Dermis blood vessel endothelial cell (primary cell): ENCODE results near the gene PPP1R1C. TPM values are rescaled to one million over a fixed set of nuclear protein-coding genes. Genes with fewer than 3 reads are reported as not detected.
"Not testable (repeated sequence)": the region's sequence is repeated elsewhere in the genome, so short reads cannot be mapped to it uniquely, and the experiment has no call there.

Experiments
- DNase-seq: peaks from one replicate; pipeline ENCODE4 v3.0.0; 2010
- total RNA-seq: library from RNA; depleted of rRNA; stranded (reverse); fragments of >200 nt; gene quantifications from 2 replicates; pipeline ENCODE4 v1.2.3, GENCODE V29; 2014

The PPP1R1C gene, protein sequence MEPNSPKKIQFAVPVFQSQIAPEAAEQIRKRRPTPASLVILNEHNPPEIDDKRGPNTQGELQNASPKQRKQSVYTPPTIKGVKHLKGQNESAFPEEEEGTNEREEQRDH
- 0.28 and 0.51 TPM in 2 replicates for total RNA-seq

DNA sequence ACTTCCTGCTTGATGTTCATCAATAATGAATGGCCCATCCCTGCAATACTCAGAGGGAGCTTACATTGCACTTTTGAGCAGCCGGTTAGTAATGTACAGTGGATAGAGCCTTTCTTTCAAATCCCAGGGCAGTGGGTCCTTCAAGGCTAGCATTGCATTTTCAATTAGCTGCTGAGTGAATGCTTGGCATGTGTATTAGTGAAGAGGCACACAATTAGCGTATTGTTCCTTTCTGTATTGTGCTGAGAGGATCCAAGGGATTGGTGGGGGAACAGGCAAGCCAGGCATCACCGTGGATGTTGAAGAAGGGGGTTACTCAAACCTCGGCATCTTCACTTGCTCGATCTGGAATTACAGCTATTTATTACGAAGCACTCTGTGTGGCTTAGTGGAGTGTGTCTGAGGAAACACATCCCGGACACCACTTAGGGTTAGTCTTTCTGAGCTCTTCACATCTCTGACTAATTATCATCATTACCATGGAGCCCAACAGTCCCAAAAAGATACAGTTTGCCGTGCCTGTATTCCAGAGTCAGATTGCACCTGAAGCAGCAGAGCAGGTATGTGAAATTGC lies at the start of gene PPP1R1C:
Gene PPP1R1C, plus strand, starts transcription at position 222 of the 574 bp plus-strand sequence. Its CDS starts 258 bp downstream, at position 480.
- no peak for DNase-seq

DNA sequence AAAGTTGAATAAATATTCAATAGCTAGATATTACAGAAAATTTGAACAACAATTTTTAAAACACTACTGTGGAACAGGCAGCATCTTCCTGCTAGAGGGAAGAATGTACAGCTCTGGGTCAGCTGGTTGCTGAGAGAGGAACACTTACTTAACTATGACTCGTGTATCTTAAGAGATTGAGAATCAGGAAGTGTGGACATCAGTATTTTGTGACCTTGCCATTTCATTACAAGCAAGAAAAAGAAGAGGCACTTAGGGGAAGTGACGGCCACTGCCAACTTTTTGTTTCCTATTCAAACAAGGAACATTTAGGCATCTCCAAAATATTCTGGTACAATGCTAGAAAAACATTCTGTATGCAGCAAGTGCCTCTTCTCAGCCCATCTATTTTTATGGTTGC lies 48.2 kb upstream of the PPP1R1C start:
- DNase-seq = peak; percentile 22

DNA sequence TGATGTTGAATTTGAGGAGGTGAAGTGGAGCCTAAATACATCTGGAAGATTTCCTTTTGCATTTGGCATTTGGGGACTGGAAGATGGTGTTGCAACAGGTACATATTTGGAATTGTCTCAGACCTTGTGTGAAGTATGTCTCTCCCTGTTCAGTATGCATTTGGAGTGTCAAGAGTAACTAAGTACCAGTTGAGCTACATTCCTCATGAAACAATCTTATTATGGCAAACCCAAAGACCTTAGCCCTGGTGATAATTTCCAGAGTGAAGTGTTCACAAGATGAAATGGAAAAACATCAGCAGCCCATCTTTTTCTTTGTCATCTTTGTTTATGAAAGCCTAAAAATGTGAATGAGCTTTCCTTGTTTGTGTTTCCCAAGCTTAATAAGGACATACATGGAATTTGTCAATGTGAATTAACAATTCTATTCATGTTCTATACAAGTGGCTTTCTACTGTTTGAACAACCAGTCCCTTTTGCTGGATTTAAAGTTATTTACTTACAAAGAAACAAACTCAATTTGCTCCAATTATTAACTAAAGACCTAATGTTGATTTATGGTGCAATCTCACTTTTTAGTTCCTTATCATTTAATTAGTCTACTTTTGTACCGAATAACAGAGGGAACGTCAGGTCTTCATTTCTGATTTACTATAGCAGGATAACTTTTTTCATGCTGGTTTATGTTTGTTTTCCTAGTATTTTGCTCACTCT lies 42.1 kb upstream of the PPP1R1C start:
- DNase-seq = no peak

DNA sequence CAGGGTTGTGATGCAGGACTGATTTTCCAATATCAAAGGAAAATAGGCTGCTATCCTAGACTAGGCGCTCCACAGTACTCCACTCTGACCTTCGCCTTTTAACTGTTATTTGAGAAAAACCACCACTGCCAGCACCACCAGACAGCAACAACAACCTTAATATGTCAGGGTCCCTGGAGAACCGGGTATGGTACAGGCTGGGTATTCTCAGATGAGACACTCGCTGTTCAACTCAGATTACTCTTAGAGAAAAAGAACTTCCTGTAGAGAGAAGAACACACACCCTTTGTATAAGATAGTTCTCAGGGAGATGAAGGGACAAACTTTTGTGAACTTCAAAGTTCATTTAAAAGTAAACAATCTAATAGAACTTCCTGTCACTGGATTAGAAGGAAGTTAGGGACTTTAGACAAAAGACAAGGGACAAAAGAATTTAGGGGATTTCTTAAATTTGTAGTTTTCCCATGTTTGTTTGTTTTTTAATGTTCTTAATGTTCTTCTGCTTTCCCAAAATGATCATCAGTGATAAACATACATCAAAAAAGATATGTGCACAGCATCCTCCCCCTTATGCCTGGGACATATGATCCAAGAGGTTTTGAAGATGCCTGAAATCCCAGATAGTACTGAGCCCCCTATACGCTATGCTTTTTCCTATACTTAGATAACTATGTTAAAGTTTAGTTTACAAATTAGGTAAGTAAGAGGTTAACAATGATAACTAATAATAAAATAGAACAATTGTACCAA lies 41.3 kb upstream of the PPP1R1C start:
- DNase-seq = no peak

DNA sequence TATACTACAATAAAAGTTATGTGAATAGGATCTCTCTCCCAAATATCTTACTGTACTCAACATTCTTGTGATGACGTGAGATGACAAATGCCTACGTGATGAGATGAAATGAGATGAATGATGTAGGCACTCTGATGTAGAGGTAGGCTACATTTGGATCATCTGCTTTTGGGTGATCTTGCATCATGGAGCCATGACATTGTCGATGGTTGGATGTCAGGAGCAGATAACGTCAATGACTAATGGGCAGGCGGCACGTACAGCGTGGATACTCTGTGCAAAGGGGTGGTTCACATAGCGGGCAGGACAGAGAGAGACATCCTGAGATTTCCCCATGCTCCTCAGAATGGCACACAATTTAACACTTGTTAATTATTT lies 40.8 kb upstream of the PPP1R1C start:
- DNase-seq = no peak

DNA sequence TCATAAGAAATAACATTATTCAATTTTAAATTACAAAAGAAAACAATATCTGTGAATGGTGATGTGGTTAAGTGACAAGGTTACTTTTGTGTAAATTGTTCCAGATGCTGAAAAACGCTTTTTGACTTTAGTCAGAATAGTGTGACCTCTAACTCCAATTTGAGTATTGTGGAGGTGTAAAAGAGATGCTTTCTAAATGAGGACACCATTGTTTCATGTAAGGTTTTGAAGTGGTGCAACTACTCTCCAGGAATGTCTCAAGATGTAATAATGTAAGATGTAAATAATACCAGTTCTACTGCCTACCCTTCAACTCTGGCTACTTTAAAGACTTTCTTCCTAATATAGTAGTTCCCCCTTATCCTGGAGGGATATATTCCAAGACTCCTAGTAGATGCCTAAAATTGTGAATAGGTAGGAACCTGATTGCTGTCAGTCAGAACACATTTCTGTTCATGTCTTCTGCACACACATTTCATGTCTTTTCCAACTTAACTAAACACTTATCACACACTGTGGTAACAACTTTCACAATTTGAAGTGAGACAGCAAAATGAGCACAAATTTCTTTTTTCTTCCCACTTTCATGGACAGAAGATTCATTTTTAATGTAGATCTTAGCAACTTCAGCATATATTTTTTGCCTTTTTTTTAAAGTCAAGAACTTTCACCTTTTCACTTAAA lies 39.1 kb upstream of the PPP1R1C start:
- DNase-seq = no peak

DNA sequence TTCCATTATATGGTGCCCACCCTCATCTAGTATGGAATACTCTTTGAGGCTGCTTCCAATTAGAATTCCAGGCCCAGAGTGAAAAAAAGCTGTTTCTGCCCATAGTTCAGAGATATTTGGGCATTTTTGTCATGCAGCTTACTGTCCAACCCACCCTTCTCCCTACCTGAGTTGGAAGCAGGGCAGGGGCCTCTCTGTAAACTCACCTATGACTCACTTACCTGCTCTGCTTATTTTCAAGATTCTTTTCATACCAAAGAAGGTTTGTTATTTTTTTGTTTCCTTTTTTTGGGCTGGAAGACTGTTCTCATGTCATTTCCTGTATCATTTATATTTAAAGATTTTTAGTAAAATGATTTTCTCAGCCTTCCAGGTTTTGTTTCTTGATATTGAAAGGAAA lies 38.4 kb upstream of the PPP1R1C start:
- DNase-seq = no peak

DNA sequence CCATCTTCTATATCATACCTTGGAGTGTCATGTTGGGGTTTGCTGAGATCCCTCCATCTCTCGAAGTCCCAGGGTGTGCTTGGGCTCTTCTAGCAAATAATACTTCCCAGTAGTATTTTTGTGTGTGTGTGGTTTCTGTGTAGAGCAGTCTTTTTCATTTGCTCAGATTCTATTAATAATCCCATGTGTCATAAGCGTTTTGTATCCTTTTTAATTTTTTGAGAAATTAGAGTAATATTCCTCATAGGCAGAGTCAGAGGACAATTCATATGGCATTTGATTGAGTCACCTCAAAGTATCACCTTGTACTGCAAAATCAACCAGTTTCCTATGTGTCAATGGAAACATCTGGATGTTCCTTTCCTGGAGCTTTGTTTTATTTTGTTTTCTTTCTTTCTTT lies 37.4 kb upstream of the PPP1R1C start:
- no peak for DNase-seq

DNA sequence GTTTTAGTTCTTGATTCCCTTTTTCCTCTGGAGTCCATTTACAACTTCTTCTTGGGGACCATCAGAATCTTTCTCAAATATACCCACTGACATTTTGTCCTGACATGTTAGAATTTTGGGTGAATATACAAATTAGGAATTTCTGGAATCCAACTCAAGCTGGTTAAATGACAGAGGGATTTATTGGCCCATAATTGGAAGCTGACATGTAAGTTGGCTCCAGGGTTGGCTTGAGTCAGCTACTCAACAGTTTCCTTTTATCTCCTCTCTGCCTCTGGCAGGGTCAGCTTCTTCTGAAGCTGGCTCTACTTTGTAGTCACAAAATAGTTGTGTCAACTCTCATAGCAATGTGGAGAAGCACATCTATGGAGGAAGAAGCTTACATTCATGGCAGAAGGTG lies 36.6 kb upstream of the PPP1R1C start:
- no peak for DNase-seq

DNA sequence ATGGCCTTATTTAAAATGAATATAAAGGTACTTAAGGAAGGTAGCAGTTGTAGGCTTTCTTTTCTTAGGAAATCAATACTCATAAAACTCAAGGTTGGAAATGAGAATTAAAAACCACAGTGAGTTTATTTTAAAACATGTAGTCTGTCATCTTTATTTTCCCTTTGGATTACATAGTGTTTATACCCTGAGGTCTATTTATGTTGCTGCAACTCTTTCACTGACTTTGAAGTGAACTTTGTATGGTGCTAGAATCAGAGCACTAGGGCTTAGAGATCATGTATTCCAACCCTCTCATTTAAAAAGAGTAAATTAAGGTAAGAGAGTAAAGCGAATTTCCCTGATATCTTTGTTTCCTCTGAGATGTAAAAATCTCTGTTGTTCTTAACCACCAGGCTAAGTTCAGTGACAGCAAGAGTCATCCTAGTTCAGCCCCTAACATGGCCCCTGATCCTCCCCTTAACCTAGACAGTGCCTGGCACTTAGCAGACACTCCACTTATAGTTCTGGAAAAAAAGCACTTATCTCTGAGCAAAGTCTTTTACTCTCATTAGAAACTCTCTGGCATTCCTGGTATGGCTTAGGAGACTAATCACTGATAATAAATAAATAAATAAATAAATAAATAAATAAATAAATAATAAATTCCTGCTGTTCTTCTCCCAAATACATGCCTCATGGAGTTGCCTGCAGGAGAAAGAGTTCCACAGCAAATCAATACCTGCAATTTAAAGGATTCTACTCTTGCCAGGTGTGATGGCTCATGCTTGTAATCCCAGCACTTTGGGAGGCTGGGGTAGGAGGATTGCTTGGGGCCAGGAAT lies 33.0 kb upstream of the PPP1R1C start:
- DNase-seq = no peak

DNA sequence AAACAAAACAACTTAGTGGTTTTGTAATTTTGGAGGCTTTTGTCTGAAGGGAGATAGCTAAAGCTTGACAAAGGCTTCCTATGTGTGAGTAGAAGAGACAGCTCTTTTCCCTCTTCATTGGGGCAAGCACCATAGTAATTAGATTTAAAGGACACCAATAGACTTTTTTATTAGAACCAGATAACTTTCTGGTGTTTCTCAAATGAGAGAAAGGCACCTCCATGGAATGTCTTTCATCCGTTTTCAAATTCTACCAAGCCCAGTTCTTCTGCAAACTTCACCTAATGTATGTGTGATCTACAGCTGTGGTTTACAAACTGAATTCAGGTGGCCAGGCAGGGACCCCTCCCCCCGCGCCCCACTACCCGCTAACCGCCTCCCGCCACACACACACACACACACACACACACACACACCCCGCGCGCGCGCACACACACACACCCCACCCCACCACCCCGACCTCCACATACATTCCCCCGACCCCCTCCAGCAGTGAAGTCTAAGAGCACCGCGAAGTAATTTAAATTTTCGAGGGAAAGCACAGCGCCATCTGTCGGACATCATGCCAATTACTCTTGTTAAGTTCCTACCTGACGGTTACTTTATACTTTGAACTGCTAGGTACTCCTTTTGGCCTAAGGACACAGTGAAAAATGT lies 31.6 kb upstream of the PPP1R1C start:
- DNase-seq = peak; percentile 87

DNA sequence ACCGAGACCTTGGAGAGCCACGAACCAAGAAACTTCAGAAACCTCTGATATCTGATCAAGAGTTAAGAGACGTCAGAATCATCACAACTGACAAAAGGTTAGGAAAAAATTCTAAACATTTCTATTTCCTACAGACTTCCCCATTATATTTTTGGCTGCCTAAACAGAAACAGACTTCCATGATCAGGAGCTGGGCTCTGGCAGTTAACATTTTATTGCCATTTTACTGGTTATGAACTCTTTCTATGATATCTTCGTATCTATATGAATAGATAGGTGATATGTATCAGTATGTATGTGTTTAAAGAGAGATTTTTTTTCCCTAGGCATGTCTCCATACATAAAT lies 31.1 kb upstream of the PPP1R1C start:
- DNase-seq = no peak

DNA sequence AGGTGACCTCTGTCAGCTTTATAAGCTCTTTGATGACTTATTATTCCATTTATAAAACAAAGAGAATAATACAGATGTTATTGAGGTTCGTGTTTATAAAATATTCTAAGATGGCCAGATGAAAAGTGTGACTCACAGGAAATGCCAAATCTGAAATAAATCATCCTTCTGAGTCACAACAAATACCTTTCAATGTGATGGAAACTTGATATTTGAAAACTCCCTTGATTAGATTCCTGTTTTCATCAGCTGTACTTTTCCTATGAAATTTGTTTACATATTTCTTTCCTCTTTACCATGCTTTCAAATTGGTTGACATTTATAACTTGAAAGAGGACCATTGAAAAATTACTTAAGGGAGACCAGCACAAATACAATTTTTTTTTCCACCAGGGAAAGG lies 30.6 kb upstream of the PPP1R1C start:
- peak; percentile 84 for DNase-seq

DNA sequence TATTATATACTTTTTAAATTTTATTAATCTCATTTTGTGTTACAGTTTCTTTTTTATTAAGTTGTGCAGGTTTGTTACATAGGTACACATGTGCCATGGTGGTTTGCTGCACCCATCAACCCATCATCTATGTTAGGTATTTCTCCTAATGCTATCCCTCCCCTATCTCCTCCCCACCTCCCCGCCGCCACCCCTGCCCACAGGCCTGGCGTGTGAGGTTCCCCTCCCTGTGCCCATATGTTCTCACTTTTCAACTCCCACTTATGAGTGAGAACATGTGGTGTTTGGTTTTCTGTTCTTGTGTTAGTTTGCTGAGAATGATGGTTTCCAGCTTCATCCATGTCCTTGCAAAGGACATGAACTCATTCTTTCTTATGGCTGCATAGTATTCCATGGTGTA lies 29.8 kb upstream of the PPP1R1C start:
- DNase-seq = not testable (repeated sequence)

DNA sequence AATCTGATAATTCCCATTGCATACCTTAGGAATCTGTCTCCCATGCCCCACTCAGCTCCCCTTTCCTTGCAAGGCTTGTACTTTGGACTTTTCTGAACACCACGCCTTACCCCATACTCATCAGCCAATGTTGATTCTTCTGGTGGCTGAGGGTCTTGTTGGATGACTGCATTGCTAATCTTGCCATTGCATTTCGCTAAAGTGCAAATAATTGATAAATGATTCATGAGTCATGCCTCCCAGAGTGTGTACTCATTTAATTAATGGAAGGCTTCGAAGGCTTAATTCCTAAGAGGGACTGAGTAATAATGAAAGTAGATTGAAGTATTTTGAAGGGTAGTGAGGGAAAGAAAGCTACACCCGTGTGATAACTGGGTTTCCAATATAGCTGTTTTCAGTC lies 28.0 kb upstream of the PPP1R1C start:
- DNase-seq = no peak

DNA sequence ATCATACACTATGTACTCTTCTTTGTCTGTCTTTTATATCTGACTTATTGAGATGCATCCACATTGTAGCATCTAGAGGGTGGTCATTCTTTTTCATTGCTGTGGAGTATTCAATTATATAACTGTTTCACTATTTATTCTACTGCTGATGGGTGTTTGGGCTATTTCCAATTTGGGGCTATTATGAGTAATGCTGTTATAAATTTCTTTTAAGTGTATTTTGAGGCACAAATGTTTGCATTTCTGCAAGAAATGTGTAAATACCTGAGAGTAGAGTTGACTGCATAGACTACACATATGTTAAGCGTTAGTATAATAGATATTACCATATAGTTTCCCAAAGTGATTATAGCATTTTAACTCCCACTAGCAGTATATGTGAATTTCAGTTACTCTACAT lies 26.9 kb upstream of the PPP1R1C start:
- DNase-seq = no peak

DNA sequence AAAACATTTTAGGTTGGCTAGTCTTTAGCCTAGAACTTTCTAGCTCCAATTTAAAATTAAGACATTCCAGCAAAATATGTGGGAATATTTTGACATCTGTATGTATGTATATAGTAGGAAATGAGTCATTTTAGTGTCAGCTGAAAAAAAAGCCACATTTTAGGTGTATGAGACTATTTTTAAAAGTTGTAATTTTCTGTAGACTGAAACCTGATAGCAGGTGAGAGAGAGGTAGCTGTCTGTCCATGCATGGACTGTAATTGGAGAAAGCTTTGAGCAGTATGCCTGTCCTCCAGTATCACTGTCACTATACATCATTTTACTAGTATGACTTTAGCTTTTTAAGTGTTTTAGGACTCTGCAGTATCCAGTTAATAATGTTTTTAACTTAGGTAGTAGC lies 26.1 kb upstream of the PPP1R1C start:
- peak; percentile 27 for DNase-seq

DNA sequence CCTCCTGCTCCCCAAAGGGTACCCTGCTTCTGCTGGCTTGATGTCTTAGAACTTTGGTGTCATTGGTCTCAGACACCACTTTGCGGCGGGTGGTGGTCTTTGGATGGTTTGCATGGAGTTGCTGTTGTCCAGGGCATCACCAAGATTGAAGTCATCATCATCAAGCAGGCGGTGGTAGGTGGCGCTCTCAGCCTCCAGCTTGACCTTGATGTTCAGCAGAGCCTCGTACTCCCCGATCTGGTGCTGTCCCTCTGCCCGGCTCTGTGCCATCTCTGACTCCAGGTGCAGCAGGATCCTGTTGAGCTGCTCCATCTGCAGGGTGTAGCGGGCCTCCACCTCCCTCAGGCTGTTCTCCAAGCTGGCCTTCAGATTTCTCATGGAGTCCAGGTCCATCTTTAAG lies 24.5 kb upstream of the PPP1R1C start:
- not testable (repeated sequence) for DNase-seq

DNA sequence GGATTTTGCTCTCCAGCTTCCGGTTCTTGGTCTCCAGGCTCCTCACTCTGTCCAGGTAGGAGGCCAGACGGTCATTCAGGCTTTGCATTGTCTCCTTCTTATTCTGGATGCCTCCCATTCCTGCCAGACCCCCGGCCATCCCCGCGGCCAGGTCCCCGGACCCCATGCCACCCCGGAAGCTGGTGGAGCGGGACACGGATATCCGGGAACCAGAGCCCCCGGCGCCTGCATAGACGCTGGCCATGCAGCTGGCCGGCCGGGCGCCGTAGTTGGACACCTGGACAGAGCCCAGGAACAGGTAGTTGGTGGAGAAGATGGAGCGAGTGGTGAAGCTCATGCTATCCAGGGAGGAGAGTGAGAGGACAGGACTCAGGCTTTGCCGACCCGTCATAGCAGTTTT lies 23.5 kb upstream of the PPP1R1C start:
- DNase-seq = no peak

DNA sequence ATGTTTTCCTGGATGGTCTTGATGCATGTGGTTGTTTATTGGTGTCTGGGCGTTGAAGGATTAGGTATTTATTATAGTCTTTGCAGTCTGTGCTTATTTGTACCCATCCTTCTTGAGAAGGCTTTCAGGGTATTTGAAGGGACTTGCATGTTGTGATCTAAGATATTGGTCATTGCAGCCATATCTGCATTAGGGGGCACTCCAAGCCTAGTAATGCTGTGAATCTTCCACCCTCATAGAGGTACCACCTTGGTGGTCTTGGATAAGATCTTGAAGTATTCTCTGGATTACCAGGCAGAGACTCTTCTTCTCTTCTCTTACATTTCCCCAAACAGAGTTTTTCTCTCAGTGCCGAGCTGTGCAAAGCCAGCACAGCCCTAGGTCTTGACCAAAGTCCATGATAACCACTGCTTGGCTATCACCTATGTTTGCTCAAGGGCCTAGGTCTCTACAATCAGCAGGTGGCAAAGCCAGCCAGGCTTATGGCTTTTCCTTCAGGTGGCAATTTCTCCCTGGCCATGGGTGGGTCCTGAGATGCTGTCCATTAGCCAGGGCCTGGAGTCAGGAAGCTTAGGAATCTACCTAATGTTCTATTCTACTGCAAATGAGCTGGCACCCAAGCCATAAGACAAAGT lies 15.4 kb upstream of the PPP1R1C start:
- DNase-seq = no peak

DNA sequence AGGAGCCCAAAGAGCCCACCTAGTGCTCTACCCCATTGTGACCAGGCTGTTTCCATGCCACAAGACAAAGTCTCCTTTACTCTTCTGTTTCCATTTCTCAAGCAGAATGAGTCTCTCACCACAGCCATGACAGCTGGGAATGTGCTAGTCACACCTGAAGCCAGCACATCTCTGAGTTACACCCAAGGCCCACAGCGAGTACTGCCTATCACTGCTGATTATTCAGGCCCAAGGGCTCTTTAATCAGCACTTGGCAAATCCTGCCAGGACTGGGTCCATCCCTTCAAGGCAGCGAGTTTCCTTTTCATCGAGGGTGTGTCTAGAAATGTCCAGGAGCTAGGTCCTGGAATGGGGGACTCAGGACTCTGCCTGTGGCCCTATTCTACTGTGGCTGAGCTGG lies 14.6 kb upstream of the PPP1R1C start:
- DNase-seq = no peak
